Epithelial cell of esophagus (primary cell): Measurements from ENCODE around the gene OLFML2A.
A peak's percentile ranks its signal among the peaks of the same experiment; 100 is the strongest.

Experiments
- DNase-seq: peaks from one replicate; pipeline ENCODE4 v3.0.0; 2010; ENCODE audit warnings: low read depth
- H3K4me3 ChIP-seq: 2 replicates; pipeline ENCODE4 v1.5.1; 2011; ENCODE audit warnings: mild to moderate bottlenecking, low read length, control low read depth
- TF ChIP-seq, protein P1 (sequence below): IDR thresholded peaks from 2 replicates; pipeline ENCODE4 v1.5.1; 2011; ENCODE audit warnings: low read depth, mild to moderate bottlenecking, low read length, control low read depth, inconsistent platforms; ENCODE audit not compliant: insufficient read depth; ENCODE audit errors: missing control alignments

Gene OLFML2A

DNA sequence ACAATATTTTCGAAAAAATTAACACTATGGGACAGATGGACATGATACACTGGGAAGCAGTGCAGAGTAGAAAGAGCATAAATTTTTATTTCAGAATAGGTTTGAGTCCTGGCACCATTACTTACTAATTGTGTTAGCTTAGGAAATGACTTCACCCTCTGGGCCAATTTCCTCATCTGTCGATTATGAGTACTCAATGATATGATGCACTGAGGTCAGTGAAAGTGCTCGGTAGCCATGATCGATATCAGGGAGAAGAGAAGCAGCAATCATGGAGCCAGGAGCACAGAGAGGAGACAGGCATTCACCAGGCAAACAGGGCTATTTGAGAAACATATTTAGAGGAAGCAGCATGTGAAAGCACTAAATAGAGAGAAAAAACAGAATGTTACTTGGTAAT lies 35.3 kb upstream of the OLFML2A start:
- peak; percentile 32 for DNase-seq
- no peak overlapping the region for H3K4me3 ChIP-seq
- TF ChIP-seq, protein P1, sequence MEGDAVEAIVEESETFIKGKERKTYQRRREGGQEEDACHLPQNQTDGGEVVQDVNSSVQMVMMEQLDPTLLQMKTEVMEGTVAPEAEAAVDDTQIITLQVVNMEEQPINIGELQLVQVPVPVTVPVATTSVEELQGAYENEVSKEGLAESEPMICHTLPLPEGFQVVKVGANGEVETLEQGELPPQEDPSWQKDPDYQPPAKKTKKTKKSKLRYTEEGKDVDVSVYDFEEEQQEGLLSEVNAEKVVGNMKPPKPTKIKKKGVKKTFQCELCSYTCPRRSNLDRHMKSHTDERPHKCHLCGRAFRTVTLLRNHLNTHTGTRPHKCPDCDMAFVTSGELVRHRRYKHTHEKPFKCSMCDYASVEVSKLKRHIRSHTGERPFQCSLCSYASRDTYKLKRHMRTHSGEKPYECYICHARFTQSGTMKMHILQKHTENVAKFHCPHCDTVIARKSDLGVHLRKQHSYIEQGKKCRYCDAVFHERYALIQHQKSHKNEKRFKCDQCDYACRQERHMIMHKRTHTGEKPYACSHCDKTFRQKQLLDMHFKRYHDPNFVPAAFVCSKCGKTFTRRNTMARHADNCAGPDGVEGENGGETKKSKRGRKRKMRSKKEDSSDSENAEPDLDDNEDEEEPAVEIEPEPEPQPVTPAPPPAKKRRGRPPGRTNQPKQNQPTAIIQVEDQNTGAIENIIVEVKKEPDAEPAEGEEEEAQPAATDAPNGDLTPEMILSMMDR = no peak

DNA sequence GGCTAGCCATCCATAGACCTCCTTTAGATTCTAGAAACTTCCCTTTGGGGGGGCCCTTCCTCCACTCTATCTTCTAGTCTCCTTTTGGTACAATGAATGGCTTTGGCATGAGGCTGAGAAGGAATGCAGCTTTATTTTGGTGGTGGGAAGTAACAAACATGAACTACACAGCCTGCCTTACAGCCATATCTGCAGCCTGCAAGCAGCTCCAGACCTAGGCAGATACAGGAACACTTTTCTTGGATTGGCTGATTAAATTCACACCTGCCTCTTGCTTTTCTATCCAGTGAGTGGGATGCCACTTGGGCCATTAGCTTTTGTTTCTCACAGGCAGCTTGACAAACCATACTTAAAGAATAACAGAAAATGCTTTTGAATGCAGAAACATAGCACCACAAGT lies 34.0 kb upstream of the OLFML2A start:
- TF ChIP-seq, protein P1 = no peak
- DNase-seq = no peak
- H3K4me3 ChIP-seq = no peak overlapping the region

DNA sequence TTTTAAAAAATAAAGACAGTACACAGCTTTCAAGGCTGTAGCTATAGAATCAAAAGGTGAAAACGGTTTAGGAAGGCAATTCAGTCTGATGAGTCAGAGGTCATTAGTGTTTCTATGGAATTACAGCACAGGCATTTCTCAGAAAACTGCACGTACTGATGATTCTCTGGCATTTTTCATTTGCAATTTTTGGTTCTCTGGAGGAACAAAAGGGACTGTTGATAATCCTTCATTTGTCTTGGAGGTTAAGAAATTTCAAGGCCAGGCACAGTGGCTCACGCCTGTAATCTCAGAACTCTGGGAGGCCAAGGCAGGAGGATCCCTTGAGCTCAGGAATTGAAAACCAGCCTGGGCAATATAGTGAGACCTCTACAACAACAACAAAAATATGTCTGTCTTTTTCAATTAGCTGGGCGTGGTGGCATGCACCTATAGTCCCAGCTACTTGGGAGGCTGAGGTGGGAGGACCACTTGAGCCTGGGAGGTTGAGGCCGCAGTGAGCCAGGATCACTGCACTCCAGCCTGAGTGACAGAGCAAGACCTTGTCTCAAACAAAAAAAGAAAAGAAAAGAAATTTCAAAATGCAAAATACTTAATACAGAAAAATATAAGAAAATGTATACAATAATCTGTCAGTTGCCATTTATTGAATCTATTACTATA lies 33.1 kb upstream of the OLFML2A start:
- DNase-seq = peak; percentile 18
- no peak overlapping the region for H3K4me3 ChIP-seq
- TF ChIP-seq, protein P1 = no peak

DNA sequence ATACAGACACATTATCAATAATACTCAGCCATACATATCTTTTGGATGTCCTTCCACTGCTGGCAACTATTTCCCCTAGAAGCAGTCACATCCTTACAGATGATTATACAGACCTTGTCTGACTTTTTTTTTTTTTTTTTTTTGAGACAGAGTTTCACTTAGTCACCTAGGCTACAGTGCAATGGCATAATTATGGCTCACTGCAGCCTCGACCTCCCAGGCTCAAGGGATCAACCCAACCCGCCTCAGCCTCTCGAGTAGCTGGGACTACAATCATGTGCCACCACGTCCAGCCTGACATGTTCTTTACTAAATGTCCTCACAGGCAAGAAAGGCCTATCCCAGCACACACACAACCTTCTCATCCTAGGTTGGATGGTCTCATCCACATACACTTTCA lies 29.9 kb upstream of the OLFML2A start:
- DNase-seq = peak; percentile 16
- H3K4me3 ChIP-seq = no peak overlapping the region
- TF ChIP-seq, protein P1 = no peak

DNA sequence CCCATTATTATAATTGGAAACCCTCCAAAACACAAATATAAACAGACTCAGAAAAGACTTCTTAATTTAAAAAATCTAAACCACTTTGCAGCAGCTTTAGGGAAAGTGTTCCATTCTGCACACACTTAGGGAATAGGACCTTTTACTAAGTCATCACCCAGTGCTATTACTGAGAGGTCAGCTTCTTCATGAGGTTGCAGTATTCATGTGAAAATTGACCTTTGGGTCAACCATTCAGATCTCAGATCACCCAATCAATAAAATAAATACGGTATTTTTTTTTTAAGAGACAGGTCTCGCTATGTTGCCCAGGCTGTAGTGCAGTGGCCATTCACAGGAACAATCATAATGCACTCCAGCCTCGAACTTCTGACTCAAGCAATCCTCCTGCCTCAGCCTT lies 27.6 kb upstream of the OLFML2A start:
- TF ChIP-seq, protein P1 = no peak
- no peak for DNase-seq
- H3K4me3 ChIP-seq = no peak overlapping the region

DNA sequence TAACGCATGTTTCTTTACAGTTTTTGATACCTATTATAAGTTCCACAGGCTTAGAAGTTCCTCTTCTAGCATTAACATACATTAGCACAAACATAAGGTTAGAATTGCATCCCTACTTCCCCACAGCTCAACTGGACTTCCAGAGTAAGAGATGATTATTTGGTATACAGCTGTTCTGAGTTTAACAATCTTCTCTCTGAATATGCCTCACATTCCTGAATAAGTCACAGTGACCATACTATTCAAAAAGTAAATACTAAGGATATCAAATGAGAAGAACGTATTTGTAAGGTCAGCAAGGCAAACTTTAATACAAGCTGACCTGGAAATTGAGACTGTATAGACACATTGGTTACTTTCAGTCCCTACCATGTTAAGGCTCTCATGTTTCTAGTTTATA lies 27.2 kb upstream of the OLFML2A start:
- H3K4me3 ChIP-seq = no peak overlapping the region
- no peak for DNase-seq
- TF ChIP-seq, protein P1 = no peak

DNA sequence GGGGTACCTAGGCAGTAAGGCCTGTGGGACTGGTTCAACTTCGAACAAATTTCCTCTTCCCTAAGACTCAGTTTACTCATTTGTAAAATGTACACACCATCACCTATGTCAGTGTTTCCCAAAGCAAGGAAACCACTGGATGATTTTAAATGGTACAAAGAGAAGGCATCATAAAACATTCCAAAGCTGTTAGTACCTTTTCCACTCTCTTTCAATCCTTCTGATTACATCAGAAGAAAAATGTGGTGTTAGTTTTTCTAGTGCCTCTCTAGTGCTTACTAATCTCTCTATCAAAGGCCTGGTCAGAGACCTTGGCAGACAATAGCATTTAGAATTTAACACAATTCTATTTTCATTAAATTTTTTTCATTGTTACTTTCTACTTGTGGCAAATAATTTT lies 24.0 kb upstream of the OLFML2A start:
- no peak overlapping the region for H3K4me3 ChIP-seq
- peak; percentile 53 for DNase-seq
- TF ChIP-seq, protein P1 = no peak
